HUES64 (cell line): Measurements from ENCODE around the gene CARD9. TPM values are rescaled to one million over a fixed set of nuclear protein-coding genes. Genes with fewer than 3 reads are reported as not detected.

Experiments used
- H3K27ac ChIP-seq: 2 replicates; pipeline ENCODE4 v1.7.0; 2013; ENCODE audit warnings: low read depth, low read length, inconsistent platforms
- H3K27me3 ChIP-seq: 2 replicates; pipeline ENCODE4 v1.6.1; 2013; ENCODE audit warnings: mild to moderate bottlenecking, low read length; ENCODE audit not compliant: insufficient read depth
- H3K36me3 ChIP-seq: 2 replicates; pipeline ENCODE4 v1.6.1; 2013; ENCODE audit warnings: mild to moderate bottlenecking, low read length; ENCODE audit not compliant: insufficient read depth
- H3K4me1 ChIP-seq: 2 replicates; pipeline ENCODE4 v1.6.1; 2013; ENCODE audit warnings: mild to moderate bottlenecking, low read length, moderate library complexity; ENCODE audit not compliant: insufficient read depth
- H3K4me3 ChIP-seq: 2 replicates; pipeline ENCODE4 v1.5.1; 2013; ENCODE audit warnings: mild to moderate bottlenecking, low read length, moderate library complexity
- H3K9ac ChIP-seq: 2 replicates; pipeline ENCODE4 v1.6.1; 2013; ENCODE audit warnings: mild to moderate bottlenecking, low read depth, low read length
- H3K9me3 ChIP-seq: 2 replicates; pipeline ENCODE4 v1.6.1; 2013; ENCODE audit warnings: low read depth, low read length; ENCODE audit not compliant: insufficient read depth
- WGBS: fragments of 150-250, 120-280 bp; methylation state at CpG from one replicate; pipeline ENCODE4 v1.1.7; 2013; ENCODE audit warnings: missing lambda C conversion rate; 5-methylcytosine and 5-hydroxymethylcytosine counted together
- polyA plus RNA-seq, 2 experiments: library from polyadenylated mRNA; stranded (reverse); fragments of 50-300 nt; gene quantifications; one replicate each; pipeline ENCODE4 v1.2.3, GENCODE V29; 2013

The CARD9 gene, protein sequence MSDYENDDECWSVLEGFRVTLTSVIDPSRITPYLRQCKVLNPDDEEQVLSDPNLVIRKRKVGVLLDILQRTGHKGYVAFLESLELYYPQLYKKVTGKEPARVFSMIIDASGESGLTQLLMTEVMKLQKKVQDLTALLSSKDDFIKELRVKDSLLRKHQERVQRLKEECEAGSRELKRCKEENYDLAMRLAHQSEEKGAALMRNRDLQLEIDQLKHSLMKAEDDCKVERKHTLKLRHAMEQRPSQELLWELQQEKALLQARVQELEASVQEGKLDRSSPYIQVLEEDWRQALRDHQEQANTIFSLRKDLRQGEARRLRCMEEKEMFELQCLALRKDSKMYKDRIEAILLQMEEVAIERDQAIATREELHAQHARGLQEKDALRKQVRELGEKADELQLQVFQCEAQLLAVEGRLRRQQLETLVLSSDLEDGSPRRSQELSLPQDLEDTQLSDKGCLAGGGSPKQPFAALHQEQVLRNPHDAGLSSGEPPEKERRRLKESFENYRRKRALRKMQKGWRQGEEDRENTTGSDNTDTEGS
- 0.30 TPM for polyA plus RNA-seq (2013, experiment 1 of 2)
- polyA plus RNA-seq (2013, experiment 2 of 2), result 0.32 TPM

- Histone ChIP-seq H3K36me3 (peaks cover 25% of the 10 kb centered on the region; the same call in 1 of the 2 replicates), H3K27ac (no peak within 1 kb of the TSS), H3K4me1 (no peaks in the 10 kb centered on the region), H3K9me3 (no peaks in the 10 kb centered on the region), H3K4me3 (no peak within 1 kb of the TSS), H3K27me3 (no peaks in the 10 kb centered on the region), H3K9ac (no peak within 1 kb of the TSS; the same call in 1 of the 2 replicates)
- WGBS, result 91% methylated on average over 27 of the region's 27 CpGs
Observed at GRCh38 chr9:136373300-136374182, at the start of gene CARD9. TSS of gene CARD9 (minus strand) at chr9:136373669. CDS start at chr9:136372078, 1,591 bp downstream.

GRCh38 chr9:136422876-136423275 lies 49.4 kb upstream of the CARD9 start:
- H3K36me3 ChIP-seq, result peaks cover 68% of the 10 kb centered on the region
- no peaks in the 10 kb centered on the region for H3K4me1 ChIP-seq
- 96% methylated on average over 26 of the region's 26 CpGs for WGBS
- no peak overlapping the region for H3K27ac ChIP-seq
- H3K27me3 ChIP-seq, result no peaks in the 10 kb centered on the region
- H3K9me3 ChIP-seq, result no peaks in the 10 kb centered on the region
- H3K9ac ChIP-seq, result no peak overlapping the region
- no peak overlapping the region for H3K4me3 ChIP-seq

GRCh38 chr9:136421791-136422190 lies 48.3 kb upstream of the CARD9 start:
- no peaks in the 10 kb centered on the region for H3K4me1 ChIP-seq
- no peak overlapping the region for H3K4me3 ChIP-seq
- H3K9ac ChIP-seq, result no peak overlapping the region
- H3K27ac ChIP-seq, result no peak overlapping the region
- 91% methylated on average over 21 of the region's 21 CpGs for WGBS
- no peaks in the 10 kb centered on the region for H3K27me3 ChIP-seq
- H3K36me3 ChIP-seq, result peaks cover 78% of the 10 kb centered on the region
- no peaks in the 10 kb centered on the region for H3K9me3 ChIP-seq

DNA sequence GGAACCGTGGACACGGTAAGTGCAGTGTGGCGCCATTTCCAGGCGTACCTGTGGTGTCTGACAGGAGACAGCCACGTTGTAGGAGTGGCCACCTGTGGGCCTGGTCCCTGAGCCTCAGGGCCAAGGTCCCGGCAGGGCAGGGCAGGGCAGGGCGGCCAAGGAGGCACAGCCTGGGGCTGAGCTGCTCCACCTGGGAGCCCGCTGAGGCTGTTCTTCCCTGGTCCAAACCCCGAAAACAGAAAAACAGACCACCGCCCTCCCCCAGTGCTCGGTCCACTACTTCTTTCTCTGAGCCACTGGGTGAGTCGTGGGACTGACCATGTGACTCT lies 45.6 kb upstream of the CARD9 start:
- Histone ChIP-seq H3K4me1 (no peaks in the 10 kb centered on the region), H3K36me3 (peaks cover 97% of the 10 kb centered on the region), H3K27me3 (no peaks in the 10 kb centered on the region), H3K4me3 (no peak overlapping the region), H3K9me3 (no peaks in the 10 kb centered on the region), H3K9ac (no peak overlapping the region), H3K27ac (no peak overlapping the region)
- WGBS, result 95% methylated on average over 12 of the region's 12 CpGs

- H3K9me3 ChIP-seq, result no peaks in the 10 kb centered on the region
- H3K4me1 ChIP-seq, result no peaks in the 10 kb centered on the region
- H3K27me3 ChIP-seq, result no peaks in the 10 kb centered on the region
- peaks cover 97% of the 10 kb centered on the region for H3K36me3 ChIP-seq
- no peak overlapping the region for H3K27ac ChIP-seq
- no peak overlapping the region for H3K9ac ChIP-seq
- WGBS, result 94% methylated on average over 48 of the region's 48 CpGs
- no peak overlapping the region for H3K4me3 ChIP-seq
Observed at GRCh38 chr9:136418182-136419091, 45.0 kb upstream of the CARD9 start.

- no peaks in the 10 kb centered on the region for H3K9me3 ChIP-seq
- peaks cover 97% of the 10 kb centered on the region for H3K36me3 ChIP-seq
- no peaks in the 10 kb centered on the region; the same call in 1 of the 2 replicates for H3K4me1 ChIP-seq
- no peaks in the 10 kb centered on the region for H3K27me3 ChIP-seq
- no peak overlapping the region for H3K9ac ChIP-seq
- WGBS, result 96% methylated on average over 19 of the region's 19 CpGs
- H3K27ac ChIP-seq, result no peak overlapping the region
- H3K4me3 ChIP-seq, result no peak overlapping the region
Observed at GRCh38 chr9:136416914-136417313, 43.4 kb upstream of the CARD9 start.

GRCh38 chr9:136416427-136416826 lies 43.0 kb upstream of the CARD9 start:
- H3K36me3 ChIP-seq, result peaks cover 97% of the 10 kb centered on the region

GRCh38 chr9:136412962-136413361 lies 39.5 kb upstream of the CARD9 start:
- Histone ChIP-seq H3K9ac (no peak overlapping the region), H3K4me3 (no peak overlapping the region), H3K36me3 (peaks cover 71% of the 10 kb centered on the region), H3K4me1 (peaks cover 6% of the 10 kb centered on the region), H3K27ac (no peak overlapping the region), H3K9me3 (no peaks in the 10 kb centered on the region), H3K27me3 (no peaks in the 10 kb centered on the region)
- WGBS, result 91% methylated on average over 9 of the region's 9 CpGs

More at GRCh38 chr9:136416427-136416826, 43.0 kb upstream of the CARD9 start:
- no peak overlapping the region for H3K4me3 ChIP-seq
- no peaks in the 10 kb centered on the region for H3K9me3 ChIP-seq
- no peak overlapping the region for H3K27ac ChIP-seq
- 98% methylated on average over 8 of the region's 8 CpGs for WGBS
- no peak overlapping the region for H3K9ac ChIP-seq
- H3K4me1 ChIP-seq, result peaks cover 5% of the 10 kb centered on the region
- no peaks in the 10 kb centered on the region for H3K27me3 ChIP-seq

- Histone ChIP-seq H3K4me1 (peaks cover 6% of the 10 kb centered on the region), H3K4me3 (peak overlapping the region; percentile 83), H3K27me3 (no peaks in the 10 kb centered on the region), H3K36me3 (peaks cover 71% of the 10 kb centered on the region), H3K9me3 (no peaks in the 10 kb centered on the region), H3K27ac (no peak overlapping the region), H3K9ac (peak overlapping the region; percentile 90)
- 75% methylated on average over 4 of the region's 4 CpGs for WGBS
Observed at GRCh38 chr9:136411378-136411777, 37.9 kb upstream of the CARD9 start.

- H3K9ac ChIP-seq, result peak within 1 kb of the TSS; percentile 98
- peak within 1 kb of the TSS; percentile 86 for H3K27ac ChIP-seq
- no peaks in the 10 kb centered on the region for H3K27me3 ChIP-seq
- WGBS, result under 1% methylated on average over 83 of the region's 83 CpGs
- H3K36me3 ChIP-seq, result peaks cover 70% of the 10 kb centered on the region
- peak within 1 kb of the TSS; percentile 83 for H3K4me3 ChIP-seq
- H3K9me3 ChIP-seq, result no peaks in the 10 kb centered on the region
- H3K4me1 ChIP-seq, result peaks cover 6% of the 10 kb centered on the region
Observed at GRCh38 chr9:136410500-136411287, 37.2 kb upstream of the CARD9 start, which contains the start of the genes ENTR1 and PMPCA. TSS of gene ENTR1 (minus strand) at chr9:136410614. CDS start at chr9:136410397, 217 bp downstream. TSS of gene PMPCA (plus strand) at chr9:136410658. CDS start at chr9:136410669, 11 bp downstream.
